Kidney capillary endothelial cell (primary cell): Measurements from ENCODE around the gene TRAPPC3.

ENCODE experiments used
- DNase-seq: peaks from one replicate; pipeline ENCODE4 v3.0.0-alpha.2; 2018; ENCODE audit warnings: low spot score

TRAPPC3 gene

DNA sequence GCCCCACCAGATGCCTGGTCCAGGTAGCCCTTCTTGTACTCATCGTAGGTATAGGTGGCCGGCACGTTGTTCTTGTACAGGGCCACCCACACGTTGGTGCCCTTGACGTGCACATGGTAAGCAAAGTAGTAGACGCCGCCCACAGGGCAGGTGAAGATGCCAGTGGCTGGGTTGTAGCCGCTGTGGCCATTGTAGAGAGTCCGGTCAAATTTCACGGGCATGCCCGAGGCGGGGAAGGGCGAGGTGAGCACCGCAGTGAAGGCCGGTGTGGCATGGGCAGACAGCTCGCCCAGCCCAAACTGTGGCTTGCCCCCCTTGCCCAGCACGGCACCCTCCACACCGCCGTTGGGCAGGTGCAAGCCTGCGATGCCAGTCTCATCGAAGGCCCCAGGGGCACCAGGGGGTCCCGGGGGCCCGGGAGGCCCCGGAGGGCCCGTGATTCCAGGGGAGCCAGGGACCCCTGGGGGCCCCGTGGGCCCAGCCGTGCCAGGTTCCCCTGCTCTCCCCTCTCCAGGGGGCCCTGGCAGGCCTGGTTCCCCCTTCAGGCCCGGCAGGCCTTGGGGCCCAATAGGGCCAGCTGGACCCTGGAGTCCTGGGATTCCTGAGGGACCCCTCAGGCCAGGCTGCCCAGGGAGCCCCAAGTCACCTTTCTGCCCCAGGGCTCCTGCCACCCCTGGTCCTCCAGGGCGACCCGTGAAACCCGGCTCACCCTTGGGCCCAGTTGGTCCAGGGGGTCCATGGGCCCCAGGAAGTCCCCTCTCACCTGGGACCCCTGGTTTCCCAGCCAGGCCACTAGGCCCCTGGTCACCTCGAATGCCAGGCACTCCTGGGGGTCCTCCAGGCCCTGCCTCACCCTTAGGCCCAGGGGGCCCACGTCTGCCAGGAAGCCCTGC is 51.3 kb downstream of the TRAPPC3 start:
- DNase-seq: no peak

DNA sequence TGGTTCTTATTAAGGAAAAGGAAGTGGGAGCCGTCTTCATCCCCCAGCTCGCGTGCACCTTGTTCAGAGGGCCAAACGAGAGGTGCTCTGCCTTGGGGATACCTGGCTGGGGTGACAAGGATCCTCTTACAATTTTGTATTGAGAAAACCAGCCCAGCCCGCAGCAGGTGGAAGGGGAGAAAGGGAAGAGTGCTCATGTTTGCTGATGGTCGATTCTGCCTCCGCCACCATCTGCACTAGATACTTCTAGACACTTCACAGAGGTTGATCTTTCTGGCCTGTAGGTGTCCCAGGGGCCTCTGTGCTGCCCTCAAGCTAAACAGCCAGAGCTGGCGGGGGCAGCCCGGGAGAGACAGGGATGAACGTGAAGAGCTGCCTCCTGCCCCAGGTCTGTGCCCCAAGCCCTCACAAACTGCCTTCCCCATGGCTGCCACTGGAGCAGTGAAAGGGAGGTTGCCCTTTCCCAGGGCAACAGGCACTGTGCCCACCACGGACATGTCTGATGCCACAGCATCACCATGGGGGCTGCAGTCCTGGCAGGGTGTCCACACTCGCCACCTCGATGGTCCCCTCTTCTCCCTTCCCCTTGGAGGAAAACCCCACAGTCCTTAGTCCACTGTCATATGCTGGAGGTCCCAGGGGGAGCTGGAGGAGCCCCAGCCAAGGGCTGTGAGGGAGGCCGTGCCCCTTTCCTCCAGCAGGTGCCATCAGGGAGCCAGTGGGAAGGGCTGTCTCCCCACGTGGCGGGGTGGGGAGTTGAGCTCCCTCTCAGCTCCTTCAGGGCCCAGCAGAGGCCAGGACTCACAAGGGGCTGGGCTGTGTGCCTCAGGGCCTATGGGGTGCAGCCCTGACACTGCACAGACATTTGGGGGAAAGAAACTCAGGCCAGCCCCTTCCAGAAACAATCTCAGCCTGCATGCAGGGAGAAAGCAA is 52.5 kb downstream of the TRAPPC3 start:
- no peak for DNase-seq

DNA sequence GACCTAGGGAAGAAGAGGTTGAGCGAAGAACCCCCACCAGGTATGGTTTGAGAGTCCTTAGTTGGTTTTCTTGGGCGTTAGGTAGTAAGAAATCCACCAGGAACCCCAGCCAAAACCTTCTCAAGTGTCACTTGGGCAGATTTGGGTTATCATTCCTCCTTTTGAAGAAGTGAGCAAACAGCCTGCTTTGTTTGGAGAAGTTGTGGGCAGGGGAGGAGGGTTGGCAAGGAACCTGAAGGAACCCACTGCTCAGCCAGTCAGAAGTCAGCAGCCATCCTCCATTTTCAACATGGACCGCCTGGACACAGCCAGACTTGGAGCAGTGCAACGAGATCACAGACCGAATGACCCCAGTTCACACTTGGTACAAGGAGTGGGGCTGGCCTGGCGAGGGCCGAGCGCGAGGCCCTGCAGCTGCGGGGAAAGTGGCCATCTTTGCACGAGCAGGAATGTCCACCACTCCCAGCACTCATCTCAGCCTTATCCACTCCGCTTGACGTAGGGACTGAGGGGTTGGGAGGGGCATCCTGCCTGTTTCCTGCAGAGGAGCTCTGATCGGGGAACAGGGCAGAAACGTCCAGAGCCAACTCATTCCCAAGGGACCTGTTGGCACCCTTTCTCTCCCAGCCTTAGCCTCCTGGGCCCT is 53.4 kb downstream of the TRAPPC3 start:
- no peak for DNase-seq

DNA sequence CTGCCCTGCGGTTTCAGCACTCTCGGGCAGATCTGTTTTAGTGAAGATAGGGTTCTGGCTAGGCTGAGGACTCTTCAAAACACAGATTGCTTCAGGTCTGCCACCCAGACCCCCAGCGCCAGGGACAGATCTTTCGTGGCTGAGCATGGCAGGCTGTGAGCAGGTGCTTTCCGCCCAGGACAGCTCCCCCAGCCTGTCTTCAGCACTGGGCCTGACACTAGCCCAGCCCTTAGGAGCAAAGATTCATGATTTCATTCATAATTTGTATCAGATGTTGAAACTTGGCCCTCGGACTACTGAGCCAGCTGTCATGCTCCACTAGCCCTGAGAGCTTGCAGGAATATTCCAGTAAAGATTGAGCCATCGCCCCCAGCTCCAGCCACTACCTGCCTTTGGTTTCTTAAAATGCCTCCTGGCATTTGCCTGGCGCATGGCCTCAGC is 54.6 kb downstream of the TRAPPC3 start:
- no peak for DNase-seq

DNA sequence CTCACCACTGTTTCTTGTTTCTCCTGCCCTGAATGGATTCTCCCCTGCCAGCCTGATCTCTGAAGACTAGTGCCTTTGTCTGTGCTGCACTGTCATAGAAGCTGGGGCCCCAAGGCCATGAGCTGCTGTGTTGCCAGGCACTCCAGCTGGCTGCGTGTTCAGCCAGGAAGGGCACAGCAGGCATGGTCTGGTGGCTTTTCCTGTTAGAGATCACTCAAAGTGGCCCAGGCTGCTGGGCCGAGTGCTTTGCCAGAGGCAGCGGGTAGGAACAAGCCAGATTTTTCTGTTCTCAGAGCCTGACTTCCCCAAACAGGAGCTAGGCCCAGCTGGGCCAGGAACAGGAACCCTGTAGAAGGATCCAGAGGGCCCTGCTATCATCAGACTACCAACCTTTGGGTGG is 55.4 kb downstream of the TRAPPC3 start:
- no peak for DNase-seq

DNA sequence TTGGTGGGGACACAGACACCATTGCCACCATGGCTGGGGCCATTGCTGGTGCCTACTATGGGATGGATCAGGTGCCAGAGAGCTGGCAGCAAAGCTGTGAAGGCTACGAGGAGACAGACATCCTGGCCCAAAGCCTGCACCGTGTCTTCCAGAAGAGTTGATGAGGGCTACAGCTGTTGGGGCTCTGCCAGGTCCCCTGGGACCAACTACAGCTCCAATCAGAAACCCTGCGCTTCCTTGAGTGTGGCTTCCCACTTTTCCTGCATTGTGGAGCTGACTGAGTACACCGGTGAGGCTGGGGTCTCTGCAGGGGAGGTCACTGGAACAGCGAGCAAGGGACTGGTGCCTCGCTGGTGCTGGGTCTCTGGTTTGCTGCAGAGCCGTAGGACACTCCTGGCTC is 56.1 kb downstream of the TRAPPC3 start:
- no peak for DNase-seq

DNA sequence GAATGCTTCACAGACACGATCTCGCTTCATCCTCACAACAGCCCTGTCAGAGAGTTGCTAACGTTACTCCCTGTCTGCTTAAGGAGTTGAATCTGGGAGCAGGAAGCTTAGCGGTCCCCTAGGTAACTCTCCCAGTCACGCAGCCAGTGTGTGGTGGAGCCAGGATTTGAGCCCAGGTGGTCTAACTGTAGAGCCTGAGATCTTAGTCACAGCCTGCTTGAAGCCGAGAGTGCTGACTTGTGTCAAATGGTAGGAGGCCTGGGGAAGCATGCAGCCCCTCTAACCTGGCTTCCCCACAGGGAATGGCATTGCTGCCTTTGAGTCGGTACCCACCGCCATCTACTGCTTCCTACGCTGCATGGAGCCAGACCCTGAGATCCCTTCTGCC is 56.5 kb downstream of the TRAPPC3 start:
- no peak for DNase-seq

DNA sequence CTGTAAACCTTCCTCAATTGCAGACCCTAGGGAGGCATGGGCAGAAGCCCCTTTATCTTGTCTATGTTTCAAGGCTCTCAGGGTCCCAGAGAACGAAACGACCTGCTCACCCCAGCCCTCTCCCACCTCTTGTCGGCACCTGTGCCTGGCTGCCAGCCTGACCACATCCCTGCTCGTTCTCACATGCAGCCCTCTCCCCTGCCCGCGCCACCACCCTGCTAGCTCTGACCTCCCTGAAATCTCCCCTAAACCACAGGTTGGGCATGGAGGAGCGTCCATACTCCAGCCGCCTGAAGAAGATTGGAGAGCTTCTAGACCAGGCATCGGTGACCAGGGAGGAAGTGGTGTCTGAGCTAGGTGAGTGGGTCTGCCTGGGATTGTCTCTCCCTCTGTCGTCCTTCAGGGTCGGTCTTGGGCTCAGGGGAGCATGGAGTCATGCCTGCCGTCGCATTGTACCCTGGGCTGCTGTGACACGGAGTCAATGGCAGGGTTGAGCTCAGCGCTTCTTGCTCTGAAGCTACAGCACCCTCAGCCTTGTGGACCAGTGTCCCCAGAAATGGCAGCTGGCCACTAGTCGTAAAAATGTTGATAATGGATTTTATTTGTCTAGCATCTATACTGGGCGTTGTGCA is 57.0 kb downstream of the TRAPPC3 start:
- no peak for DNase-seq

DNA sequence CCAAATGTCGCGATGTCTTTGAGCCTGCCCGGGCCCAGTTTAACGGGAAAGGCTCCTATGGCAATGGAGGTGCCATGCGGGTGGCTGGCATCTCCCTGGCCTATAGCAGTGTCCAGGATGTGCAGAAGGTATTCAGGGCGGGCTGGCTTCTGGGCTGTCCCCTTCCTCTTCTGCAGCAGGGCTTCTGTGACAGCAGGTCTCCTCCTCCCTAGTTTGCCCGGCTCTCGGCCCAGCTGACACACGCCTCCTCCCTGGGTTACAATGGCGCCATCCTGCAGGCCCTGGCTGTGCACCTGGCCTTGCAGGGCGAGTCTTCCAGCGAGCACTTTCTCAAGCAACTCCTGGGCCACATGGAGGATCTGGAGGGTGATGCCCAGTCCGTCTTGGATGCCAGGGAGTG is 57.6 kb downstream of the TRAPPC3 start:
- DNase-seq: no peak

DNA sequence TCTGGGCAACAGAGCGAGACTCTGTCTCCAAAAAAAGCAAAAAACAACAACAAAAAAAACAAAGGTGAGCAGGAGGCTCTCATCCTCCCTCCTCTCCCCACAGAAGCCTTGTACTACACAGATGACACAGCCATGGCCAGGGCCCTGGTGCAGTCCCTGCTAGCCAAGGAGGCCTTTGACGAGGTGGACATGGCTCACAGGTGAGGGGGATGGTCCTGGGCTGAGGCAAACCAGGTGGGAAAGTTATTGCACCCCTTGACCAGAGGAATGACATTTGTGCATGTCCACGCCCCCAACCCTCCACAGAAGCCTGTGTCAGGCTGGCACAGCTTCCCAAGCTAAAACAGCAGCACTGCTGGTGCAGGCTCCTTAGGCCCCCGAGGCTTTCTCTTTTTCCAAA is 58.1 kb downstream of the TRAPPC3 start:
- DNase-seq: no peak

DNA sequence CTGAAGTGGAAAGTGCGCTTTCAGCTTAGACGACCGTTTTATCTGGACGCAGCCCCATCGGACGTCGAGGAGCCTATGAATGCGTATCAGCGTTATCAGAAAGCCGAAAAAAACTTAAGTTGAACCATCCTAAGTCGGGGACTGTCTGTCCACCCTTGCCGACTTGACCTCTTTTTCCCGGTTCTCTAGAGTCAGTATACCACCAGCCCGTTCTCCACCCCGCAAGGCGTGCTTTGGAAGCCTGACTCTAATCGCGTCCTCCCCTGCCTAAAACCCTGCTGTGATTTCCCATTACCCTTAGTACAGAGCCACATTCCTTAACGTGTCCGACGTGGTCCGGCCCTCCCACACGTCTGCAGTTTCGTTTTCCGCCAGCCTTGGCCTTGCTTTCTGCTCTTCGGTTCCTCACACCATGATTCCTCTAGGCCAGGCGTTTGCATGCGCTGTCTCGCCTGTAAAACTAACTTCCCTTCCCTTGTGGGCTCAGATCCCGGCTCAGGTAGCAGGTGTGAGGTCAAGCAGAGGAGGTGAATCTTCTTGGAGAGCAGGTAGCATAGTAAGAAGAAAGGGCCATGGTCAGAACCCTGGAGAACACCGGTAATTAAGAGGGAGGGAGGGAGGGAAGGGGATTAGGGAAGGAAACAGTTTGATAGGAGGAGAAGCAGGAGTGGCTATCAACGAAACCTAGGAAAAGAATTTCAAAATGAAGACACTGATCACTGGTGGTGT is 59.7 kb downstream of the TRAPPC3 start:
- peak; percentile 31 for DNase-seq

DNA sequence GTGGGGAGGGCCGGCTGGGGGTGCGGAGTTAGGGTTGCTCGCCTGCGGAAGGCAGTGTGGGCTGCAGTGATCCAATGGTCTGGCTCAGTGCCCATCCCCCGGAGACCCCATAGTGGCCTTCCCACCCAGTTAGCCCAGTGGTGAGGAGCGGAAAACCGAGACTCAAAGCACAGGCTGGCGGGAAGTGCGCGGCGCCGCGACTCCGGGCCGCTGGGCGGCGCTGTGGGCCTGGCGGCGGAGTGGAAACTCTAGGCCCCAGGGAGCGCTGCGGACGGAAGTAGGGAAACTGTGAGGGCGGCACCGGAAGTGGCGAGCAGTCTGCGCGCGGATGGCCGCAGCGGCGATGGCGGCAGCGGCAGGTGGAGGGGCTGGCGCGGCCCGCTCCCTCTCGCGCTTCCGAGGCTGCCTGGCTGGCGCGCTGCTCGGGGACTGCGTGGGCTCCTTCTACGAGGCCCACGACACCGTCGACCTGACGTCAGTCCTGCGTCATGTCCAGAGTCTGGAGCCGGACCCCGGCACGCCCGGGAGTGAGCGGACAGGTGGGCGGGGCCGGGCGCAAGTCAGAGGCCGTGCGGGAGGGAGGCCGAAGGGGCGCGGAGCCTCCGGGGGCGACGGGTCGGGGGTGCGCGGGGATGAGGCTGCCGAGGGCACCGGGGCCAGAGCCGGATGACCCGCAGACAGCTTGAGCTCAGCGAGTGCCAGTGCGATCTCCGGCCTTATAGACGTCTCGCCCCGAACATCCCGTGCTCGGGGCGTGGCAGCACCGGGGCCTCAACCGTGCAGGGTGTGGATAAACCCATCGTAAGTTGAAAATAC is 60.5 kb downstream of the TRAPPC3 start, which contains the start of gene ADPRS:
Gene ADPRS (plus strand): TSS at position 316 of the 816 bp plus-strand sequence. CDS start 13 bp downstream, at position 329.
- DNase-seq: peak; percentile 87

DNA sequence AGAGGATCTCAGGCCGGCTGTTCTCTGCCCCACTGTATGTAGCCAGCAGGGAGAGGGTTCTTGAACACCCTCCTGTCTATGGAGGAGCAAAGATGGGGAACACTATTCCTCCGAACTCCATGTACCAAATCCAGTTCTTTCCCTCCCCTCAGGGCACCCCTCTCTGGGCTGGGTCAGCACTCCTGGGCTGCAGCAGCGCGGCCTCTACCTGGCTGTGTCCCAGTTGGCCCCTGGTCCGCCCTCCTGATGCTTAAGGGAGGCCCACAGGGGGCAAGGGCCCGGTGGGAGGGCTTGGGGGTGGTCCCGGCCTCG is 61.1 kb downstream of the TRAPPC3 start:
- DNase-seq: no peak

DNA sequence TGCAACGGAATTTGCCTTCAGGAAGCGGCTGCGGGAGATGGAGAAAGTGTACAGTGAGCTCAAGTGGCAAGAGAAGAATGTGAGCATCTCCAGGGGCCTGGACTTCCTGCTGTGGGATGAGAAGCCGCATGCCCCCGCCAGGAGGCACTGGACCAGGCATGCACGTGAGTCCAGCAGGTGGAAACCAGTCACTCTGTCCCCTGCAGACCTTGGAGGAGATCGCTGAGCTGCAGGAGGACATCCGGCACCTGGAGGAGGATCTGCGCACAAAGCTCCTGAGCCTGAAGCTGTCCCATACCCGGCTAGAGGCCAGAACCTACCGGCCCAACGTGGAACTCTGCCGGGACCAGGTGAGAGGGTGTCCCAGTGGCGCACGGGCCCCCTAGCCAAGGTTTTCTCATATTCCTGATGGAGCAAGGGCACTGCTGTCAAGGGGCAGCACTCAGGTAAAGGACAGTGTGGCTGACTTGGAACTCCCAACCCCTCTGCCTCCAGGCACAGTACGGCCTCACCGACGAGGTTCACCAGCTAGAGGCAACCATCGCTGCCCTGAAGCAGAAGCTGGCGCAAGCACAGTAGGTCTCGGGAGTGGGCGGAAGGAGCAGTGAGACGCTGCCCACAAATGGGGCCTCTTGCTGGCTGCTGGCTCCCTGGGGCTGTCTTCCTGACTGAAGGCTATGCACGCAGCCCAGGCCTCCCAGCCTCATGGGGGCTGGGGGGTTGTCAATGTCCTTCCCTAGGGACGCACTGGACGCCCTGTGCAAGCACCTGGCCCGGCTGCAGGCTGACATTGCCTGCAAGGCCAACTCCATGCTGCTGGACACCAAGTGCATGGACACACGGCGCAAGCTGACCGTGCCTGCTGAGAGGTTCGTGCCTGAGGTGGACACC is 61.8 kb downstream of the TRAPPC3 start:
- DNase-seq: no peak
